ENCODE measurements around the gene CRISP1. TPM values are rescaled to one million over a fixed set of nuclear protein-coding genes. Genes with fewer than 3 reads are reported as not detected.
"Not testable (repeated sequence)": the region's sequence is repeated elsewhere in the genome, so short reads cannot be mapped to it uniquely, and the experiment has no call there.

Gene CRISP1
- total RNA-seq, 2 donors from 2014 or later = not detected

- intact Hi-C loops (cut with DNase I, micrococcal nuclease) = loop anchor here in 1 of 2 donors (5.0 kb wide), 1 partner anchor 315 kb away; no protein-coding TSS in a partner anchor
- no peak for DNase-seq
- ATAC-seq = no peak
These were observed 18.7 kb downstream of the CRISP1 start for GRCh38 chr6:49847673-49848072.

- no peak for DNase-seq
- intact Hi-C loops (cut with DNase I, micrococcal nuclease) = loop anchor here in 1 of 2 donors (5.0 kb wide), 1 partner anchor 315 kb away; no protein-coding TSS in a partner anchor
- no peak for ATAC-seq
These were observed 19.3 kb downstream of the CRISP1 start for GRCh38 chr6:49847014-49847413.

- no peak for DNase-seq
- intact Hi-C loops (cut with DNase I, micrococcal nuclease) = no loop called here
These were observed 24.9 kb downstream of the CRISP1 start for GRCh38 chr6:49841424-49841823.

GRCh38 chr6:49839957-49840356 is 26.4 kb downstream of the CRISP1 start:
- intact Hi-C loops (cut with DNase I, micrococcal nuclease) = no loop called here
- DNase-seq (no peak), ATAC-seq (no peak)

More at GRCh38 chr6:49841424-49841823, 24.9 kb downstream of the CRISP1 start:
- no peak for ATAC-seq

- ATAC-seq (no peak), DNase-seq (no peak)
- intact Hi-C loops (cut with DNase I, micrococcal nuclease) = no loop called here
These were observed 27.2 kb downstream of the CRISP1 start for GRCh38 chr6:49839162-49839561.

- no peak for ATAC-seq
These were observed 31.2 kb downstream of the CRISP1 start for GRCh38 chr6:49835140-49835539.

GRCh38 chr6:49833386-49833785 is 32.9 kb downstream of the CRISP1 start:
- intact Hi-C loops (cut with DNase I, micrococcal nuclease) = no loop called here
- no peak for DNase-seq
- no peak for ATAC-seq

More at GRCh38 chr6:49835140-49835539, 31.2 kb downstream of the CRISP1 start:
- DNase-seq = no peak
- intact Hi-C loops (cut with DNase I, micrococcal nuclease) = no loop called here

- DNase-seq (no peak), ATAC-seq (no peak)
- intact Hi-C loops (cut with DNase I, micrococcal nuclease) = no loop called here
These were observed 39.5 kb downstream of the CRISP1 start for GRCh38 chr6:49826743-49827406.

DNA sequence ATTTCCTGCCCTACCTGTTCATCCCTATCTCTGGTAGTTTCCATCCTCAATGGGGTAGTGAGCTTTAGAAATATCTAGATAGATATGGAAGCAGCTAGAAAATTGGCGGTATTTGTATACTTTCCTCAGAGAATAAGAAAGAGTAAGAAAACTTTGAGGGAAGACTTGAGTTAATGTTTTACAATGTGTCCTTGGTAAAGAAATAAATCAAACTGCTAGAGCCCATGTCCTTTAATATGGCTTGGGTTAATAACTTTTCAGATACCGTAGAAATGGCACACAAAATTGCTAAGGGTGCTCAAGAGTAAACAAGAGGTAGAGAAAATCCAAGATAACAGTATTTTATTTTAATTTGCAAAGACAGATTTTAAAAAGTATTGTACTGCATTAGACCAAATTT is 51.2 kb downstream of the CRISP1 start:
- ATAC-seq (no peak), DNase-seq (no peak)
- intact Hi-C loops (cut with DNase I, micrococcal nuclease) = no loop called here

GRCh38 chr6:49813248-49813647 is 53.1 kb downstream of the CRISP1 start:
- DNase-seq = no peak
- no peak for ATAC-seq
- intact Hi-C loops (cut with DNase I, micrococcal nuclease) = no loop called here

- DNase-seq (no peak), ATAC-seq (no peak)
- intact Hi-C loops (cut with DNase I, micrococcal nuclease) = no loop called here
These were observed 60.2 kb downstream of the CRISP1 start for GRCh38 chr6:49806145-49806544.

GRCh38 chr6:49805246-49805645 is 61.1 kb downstream of the CRISP1 start:
- no peak for DNase-seq
- intact Hi-C loops (cut with DNase I, micrococcal nuclease) = no loop called here
- ATAC-seq = no peak

DNA sequence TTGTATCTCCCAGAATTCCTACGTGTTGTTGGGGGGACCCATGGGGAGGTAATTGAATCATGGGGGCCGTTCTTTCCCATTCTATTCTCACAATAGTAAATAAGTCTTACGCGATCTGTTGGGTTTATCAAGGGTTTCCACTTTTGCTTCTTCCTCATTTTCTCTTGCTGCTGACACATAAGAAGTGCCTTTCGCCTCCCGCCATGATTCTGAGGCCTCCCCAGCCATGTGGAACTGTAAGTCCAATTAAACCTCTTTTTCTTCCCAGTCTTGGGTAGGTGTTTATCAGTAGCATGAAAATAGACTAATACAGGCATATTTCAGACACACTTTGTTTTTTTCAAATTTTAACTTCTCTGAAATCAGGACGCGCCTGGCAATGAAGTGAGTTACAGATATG is 64.8 kb downstream of the CRISP1 start:
- DNase-seq (no peak), ATAC-seq (no peak)
- intact Hi-C loops (cut with DNase I, micrococcal nuclease) = no loop called here

- intact Hi-C loops (cut with DNase I, micrococcal nuclease) = no loop called here
- ATAC-seq = no peak
These were observed 67.2 kb downstream of the CRISP1 start for GRCh38 chr6:49799090-49799489.

GRCh38 chr6:49796842-49797455 is 69.4 kb downstream of the CRISP1 start:
- ATAC-seq; intact Hi-C loops (cut with DNase I, micrococcal nuclease); DNase-seq: not testable (repeated sequence)

More at GRCh38 chr6:49799090-49799489, 67.2 kb downstream of the CRISP1 start:
- no peak for DNase-seq

GRCh38 chr6:49790341-49790740 is 76.0 kb downstream of the CRISP1 start:
- intact Hi-C loops (cut with DNase I, micrococcal nuclease) = no loop called here
- DNase-seq (no peak), ATAC-seq (no peak)

GRCh38 chr6:49787176-49787575 is 79.2 kb downstream of the CRISP1 start, which contains the start of gene PGK2:
Gene PGK2, minus strand, starts transcription at chr6:49787285. Its CDS starts 98 bp downstream, at chr6:49787187.
- no peak for DNase-seq
- intact Hi-C loops (cut with DNase I, micrococcal nuclease) = no loop called here
- no peak for ATAC-seq

DNA sequence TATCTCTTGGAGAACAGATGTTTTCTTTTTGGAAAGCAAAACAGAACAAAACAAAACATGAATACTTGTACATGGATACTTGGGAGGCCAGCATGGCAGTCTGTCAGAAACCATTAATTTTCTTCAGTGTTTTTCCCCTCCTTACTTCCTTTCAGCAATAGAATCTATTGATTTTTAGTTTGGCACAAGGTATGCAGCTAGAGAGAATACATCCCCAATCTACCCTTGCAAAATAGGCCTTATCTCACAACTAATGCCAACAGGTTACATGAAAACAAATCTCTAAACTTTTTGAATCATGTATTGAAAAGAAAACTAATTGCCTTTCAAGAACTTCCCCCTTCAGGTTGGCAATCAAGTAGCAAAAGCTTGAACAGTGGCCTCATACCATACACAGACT is 82.1 kb downstream of the CRISP1 start:
- DNase-seq (no peak), ATAC-seq (no peak)
- intact Hi-C loops (cut with DNase I, micrococcal nuclease) = no loop called here

Measured in left colon (tissue), 2 donors.